ENCODE data around the gene METAP2. TPM values are rescaled to one million over a fixed set of nuclear protein-coding genes. Genes with fewer than 3 reads are reported as not detected.
A peak's percentile ranks its signal among the peaks of the same experiment; 100 is the strongest.
"Not testable (repeated sequence)": the region's sequence is repeated elsewhere in the genome, so short reads cannot be mapped to it uniquely, and the experiment has no call there.

METAP2 gene
- total RNA-seq, 2 donors from 2014 or later: 38.2 to 55.0 TPM

DNA sequence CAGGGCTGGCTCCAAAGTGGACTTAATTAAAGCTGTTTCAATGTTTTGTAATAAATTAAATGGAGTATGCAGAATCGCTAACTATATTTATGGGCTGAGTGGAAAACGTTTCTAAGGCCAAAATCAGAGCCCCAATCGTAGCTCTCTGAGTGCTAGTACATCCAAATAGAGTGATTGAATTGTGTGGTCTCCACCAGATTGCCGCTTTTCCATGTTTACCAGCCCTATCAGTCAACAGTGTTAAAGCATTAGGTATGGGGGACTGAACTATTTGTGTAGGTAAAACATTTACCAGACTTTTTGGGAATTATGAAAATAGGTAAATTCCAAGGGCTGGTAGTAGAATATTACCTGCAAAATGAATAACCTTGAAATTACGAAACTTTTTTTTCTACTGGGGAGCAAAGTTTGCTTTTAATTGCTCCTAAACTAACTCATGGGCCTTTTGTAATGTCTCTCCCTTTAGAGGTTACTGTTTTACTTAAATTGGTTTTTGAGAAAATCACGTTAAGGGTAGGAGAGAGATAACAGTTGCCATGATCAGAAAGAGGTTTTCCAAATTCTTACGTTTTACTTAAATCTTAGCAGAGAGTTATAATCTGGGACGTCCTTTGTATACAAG is 28.0 kb upstream of the METAP2 start:
- Histone ChIP-seq H3K9me3 (no peaks in the 10 kb centered on the region), H3K27me3 (no peaks in the 10 kb centered on the region), H3K27ac (peak overlapping the region in 3 of 4 donors; percentile 62 to 82 (median 62)), H3K36me3 (replicated peaks in 1 of 2; ENCODE audit: insufficient read depth in 1 of 2, low read depth in 2 of 2) (no peaks in the 10 kb centered on the region), H3K4me3 (no peak overlapping the region), H3K4me1 (peaks cover 17% of the 10 kb centered on the region)
- TF ChIP-seq, protein P1, sequence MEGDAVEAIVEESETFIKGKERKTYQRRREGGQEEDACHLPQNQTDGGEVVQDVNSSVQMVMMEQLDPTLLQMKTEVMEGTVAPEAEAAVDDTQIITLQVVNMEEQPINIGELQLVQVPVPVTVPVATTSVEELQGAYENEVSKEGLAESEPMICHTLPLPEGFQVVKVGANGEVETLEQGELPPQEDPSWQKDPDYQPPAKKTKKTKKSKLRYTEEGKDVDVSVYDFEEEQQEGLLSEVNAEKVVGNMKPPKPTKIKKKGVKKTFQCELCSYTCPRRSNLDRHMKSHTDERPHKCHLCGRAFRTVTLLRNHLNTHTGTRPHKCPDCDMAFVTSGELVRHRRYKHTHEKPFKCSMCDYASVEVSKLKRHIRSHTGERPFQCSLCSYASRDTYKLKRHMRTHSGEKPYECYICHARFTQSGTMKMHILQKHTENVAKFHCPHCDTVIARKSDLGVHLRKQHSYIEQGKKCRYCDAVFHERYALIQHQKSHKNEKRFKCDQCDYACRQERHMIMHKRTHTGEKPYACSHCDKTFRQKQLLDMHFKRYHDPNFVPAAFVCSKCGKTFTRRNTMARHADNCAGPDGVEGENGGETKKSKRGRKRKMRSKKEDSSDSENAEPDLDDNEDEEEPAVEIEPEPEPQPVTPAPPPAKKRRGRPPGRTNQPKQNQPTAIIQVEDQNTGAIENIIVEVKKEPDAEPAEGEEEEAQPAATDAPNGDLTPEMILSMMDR (IDR thresholded peaks at IDR 0.05): no peak
- no peak for TF ChIP-seq POLR2A (IDR thresholded peaks at IDR 0.05)
- DNase-seq (no peak), ATAC-seq (peak; percentile 49)
- intact Hi-C loops (cut with DNase I): no loop called here
- WGBS, 2 donors: 52 to 62% methylated on average over 8 of the region's 8 CpGs

DNA sequence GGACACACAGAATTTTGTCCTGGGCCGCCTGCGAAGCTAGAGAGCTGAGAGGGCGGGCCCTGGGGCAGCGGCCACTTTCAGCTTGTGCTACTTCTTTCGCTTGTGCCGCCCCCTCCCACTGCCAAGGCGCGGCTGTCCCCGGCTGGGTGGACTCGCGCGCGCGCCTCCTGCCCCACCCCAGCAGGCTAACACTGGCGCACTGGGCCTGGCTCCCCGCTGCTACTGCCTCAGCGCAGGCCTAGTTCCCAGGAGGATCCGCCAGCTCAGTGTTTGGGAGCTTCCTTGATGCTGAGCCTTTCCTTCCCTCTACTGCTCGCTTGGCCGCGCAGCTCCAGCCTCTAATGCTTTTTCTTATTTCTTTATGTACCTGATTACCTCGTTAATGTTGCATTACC is 27.4 kb upstream of the METAP2 start:
- no peak overlapping the region for H3K4me3 ChIP-seq
- peak overlapping the region in 3 of 4 donors; percentile 62 to 82 (median 62) for H3K27ac ChIP-seq
- 55 to 57% methylated on average over 17 to 21 of the region's 22 CpGs for WGBS, 2 donors
- peak; percentile 17 to 38 (median 31) for DNase-seq
- TF ChIP-seq, protein P1 (IDR thresholded peaks at IDR 0.05): no peak
- peak in 1 of 3 donors; percentile 18 for TF ChIP-seq POLR2A (IDR thresholded peaks at IDR 0.05)
- peaks cover 17% of the 10 kb centered on the region for H3K4me1 ChIP-seq
- H3K9me3 ChIP-seq: no peaks in the 10 kb centered on the region
- H3K36me3 ChIP-seq (replicated peaks in 1 of 2; ENCODE audit: insufficient read depth in 1 of 2, low read depth in 2 of 2): no peaks in the 10 kb centered on the region
- intact Hi-C loops (cut with DNase I): no loop called here
- no peaks in the 10 kb centered on the region for H3K27me3 ChIP-seq
- ATAC-seq: peak; percentile 68

- H3K27ac ChIP-seq; H3K4me3 ChIP-seq; ATAC-seq; H3K9me3 ChIP-seq; H3K36me3 ChIP-seq (replicated peaks in 1 of 2; ENCODE audit: insufficient read depth in 1 of 2, low read depth in 2 of 2); DNase-seq; H3K27me3 ChIP-seq; intact Hi-C loops (cut with DNase I): not testable (repeated sequence)
- WGBS, 2 donors: 36 to 46% methylated on average over 1 of the region's 1 CpG
- peaks cover 34% of the 10 kb centered on the region for H3K4me1 ChIP-seq
- TF ChIP-seq, protein P1 (IDR thresholded peaks at IDR 0.05): peak in 1 of 7 experiments; percentile 4
Measured at GRCh38 chr12:95449656-95450055, 24.3 kb upstream of the METAP2 start.

DNA sequence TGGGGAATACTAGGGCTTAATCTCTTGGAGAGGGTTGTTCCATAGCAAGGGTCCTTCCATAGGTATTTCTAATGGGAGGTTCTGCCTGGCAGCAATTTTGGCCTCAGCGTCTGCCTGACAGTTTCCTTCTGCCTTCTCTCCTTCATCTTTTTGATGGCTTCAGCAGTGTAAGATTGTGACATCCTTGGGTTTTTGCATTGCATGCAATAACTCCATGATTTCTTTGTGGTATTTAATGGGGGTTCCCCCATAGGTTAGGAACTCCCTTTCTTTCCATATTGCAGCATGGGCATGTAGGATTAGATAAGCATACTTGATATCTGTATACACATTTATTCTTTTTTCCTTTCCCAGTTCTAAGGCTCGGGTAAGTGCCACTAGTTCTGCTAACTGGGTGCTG is 21.5 kb upstream of the METAP2 start:
- H3K27ac ChIP-seq; H3K36me3 ChIP-seq (replicated peaks in 1 of 2; ENCODE audit: insufficient read depth in 1 of 2, low read depth in 2 of 2); H3K4me3 ChIP-seq; DNase-seq; intact Hi-C loops (cut with DNase I); H3K27me3 ChIP-seq; ATAC-seq: not testable (repeated sequence)
- WGBS, 2 donors: 87 to 91% methylated on average over 2 of the region's 2 CpGs
- peaks cover 0 to 11% (median 0%) of the 10 kb centered on the region in 3 donors for H3K9me3 ChIP-seq
- peaks cover 39% of the 10 kb centered on the region for H3K4me1 ChIP-seq

DNA sequence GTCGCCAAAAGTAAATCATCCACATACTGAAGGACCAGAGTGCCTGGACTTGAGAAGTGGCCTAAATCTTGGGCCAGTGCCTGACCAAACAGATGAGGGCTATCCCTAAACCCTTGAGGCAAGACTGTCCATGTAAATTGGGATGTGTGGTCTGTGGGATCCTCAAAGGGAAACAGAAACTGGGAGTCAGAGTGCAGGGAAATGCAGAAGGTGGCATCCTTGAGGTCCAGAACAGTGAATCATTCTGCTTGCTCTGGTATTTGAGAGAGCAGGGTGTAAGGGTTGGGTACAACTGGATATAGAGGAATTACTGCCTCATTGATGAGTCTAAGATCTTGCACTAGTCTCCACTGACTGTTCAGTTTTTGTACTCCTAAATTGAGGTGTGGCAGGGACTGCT is 20.1 kb upstream of the METAP2 start:
- WGBS, 2 donors: 100% methylated on average over 1 of the region's 1 CpG

DNA sequence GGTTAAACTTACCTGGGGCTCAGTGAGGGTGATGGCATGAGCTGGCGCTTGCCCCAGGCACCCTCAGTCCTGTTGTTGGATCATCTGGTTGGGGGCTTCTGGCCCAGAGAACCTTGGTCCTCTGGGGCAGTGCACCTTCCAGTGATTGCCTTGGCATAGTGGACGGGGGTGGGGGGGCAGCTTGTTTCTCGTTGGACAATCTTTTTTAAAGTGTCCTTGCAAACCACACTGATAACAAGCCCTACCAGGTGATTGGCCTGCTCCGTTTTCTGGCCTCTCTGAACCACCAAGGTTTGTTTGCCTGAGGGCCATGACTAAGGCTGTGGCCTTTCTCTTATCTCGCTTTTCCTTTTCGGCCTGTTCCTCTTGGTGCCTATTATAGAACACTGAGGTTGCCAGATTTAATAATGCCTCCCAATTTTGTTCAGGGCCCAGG is 19.2 kb upstream of the METAP2 start:
- Histone ChIP-seq H3K27ac (peak overlapping the region in 3 of 4 donors; percentile 11 to 60 (median 40)), H3K4me1 (peaks cover 35% of the 10 kb centered on the region), H3K9me3 (peaks cover 0 to 16% (median 0%) of the 10 kb centered on the region in 3 donors)
- H3K27me3 ChIP-seq; H3K4me3 ChIP-seq; intact Hi-C loops (cut with DNase I); ATAC-seq; H3K36me3 ChIP-seq (replicated peaks in 1 of 2; ENCODE audit: insufficient read depth in 1 of 2, low read depth in 2 of 2): not testable (repeated sequence)
- peak; percentile 72 to 83 (median 77) for DNase-seq
- 3 to 28% methylated on average over 4 to 6 of the region's 6 CpGs for WGBS, 2 donors

More for the DNA sequence above, 20.1 kb upstream of the METAP2 start:
- Histone ChIP-seq H3K27ac (peak overlapping the region in 1 of 4 donors; percentile 60), H3K4me1 (peaks cover 39% of the 10 kb centered on the region), H3K9me3 (peaks cover 0 to 16% (median 0%) of the 10 kb centered on the region in 3 donors)
- H3K4me3 ChIP-seq; DNase-seq; H3K36me3 ChIP-seq (replicated peaks in 1 of 2; ENCODE audit: insufficient read depth in 1 of 2, low read depth in 2 of 2); ATAC-seq; H3K27me3 ChIP-seq; intact Hi-C loops (cut with DNase I): not testable (repeated sequence)

DNA sequence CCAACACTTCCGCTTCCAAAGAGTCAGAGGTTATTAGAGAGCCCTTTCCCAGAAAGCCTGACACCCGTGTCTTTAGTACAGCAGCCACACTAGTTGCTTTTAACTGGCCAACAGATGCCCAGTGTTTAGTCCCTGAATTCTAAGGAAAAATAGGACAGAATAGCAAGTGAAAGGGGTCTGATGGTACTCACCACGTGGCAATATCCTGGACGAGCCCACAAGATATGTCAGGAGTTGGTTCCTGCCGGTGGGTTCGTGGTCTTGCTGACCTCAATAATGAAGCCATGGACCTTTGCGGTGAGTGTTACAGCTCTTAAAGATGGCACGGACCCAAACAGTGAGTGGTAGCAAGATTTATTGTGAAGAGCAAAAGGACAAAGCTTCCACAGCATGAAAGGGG is 16.3 kb upstream of the METAP2 start:
- H3K4me1 ChIP-seq: peaks cover 33% of the 10 kb centered on the region
- 63 to 77% methylated on average over 4 to 8 of the region's 8 CpGs for WGBS, 2 donors
- intact Hi-C loops (cut with DNase I); H3K27me3 ChIP-seq; ATAC-seq; H3K4me3 ChIP-seq; H3K36me3 ChIP-seq (replicated peaks in 1 of 2; ENCODE audit: insufficient read depth in 1 of 2, low read depth in 2 of 2); H3K27ac ChIP-seq; DNase-seq: not testable (repeated sequence)
- peaks cover 0 to 16% (median 0%) of the 10 kb centered on the region in 3 donors for H3K9me3 ChIP-seq
